ENCODE measurements around the gene UBE2N.

UBE2N gene

GRCh38 chr12:93451423-93452158 is 9.8 kb upstream of the UBE2N start:
- Mint-ChIP-seq H3K27ac (no peak overlapping the region), H3K27me3 (ENCODE audit: low read depth, poor library complexity) (peaks cover 11% of the 10 kb centered on the region), H3K4me1 (peaks cover 18% of the 10 kb centered on the region), H3K4me3 (no peak overlapping the region), H3K9me3 (peaks cover 4% of the 10 kb centered on the region), H3K36me3 (ENCODE audit: low read depth) (no peaks in the 10 kb centered on the region)
- DNase-seq: no peak
- TF ChIP-seq CTCF (IDR thresholded peaks at IDR 0.05): no peak

- Mint-ChIP-seq H3K27me3 (ENCODE audit: low read depth, poor library complexity) (peaks cover 7% of the 10 kb centered on the region), H3K4me1 (peaks cover 18% of the 10 kb centered on the region), H3K36me3 (ENCODE audit: low read depth) (no peaks in the 10 kb centered on the region), H3K4me3 (no peak overlapping the region), H3K27ac (peak overlapping the region; percentile 40), H3K9me3 (peaks cover 4% of the 10 kb centered on the region)
- no peak for TF ChIP-seq CTCF (IDR thresholded peaks at IDR 0.05)
- no peak for DNase-seq
Measured at GRCh38 chr12:93449277-93449676, 7.5 kb upstream of the UBE2N start.

GRCh38 chr12:93448796-93449195 is 7.0 kb upstream of the UBE2N start:
- H3K4me1 Mint-ChIP-seq: peaks cover 18% of the 10 kb centered on the region
- no peak overlapping the region for H3K27ac Mint-ChIP-seq
- H3K36me3 Mint-ChIP-seq (ENCODE audit: low read depth): no peaks in the 10 kb centered on the region
- peaks cover 5% of the 10 kb centered on the region for H3K27me3 Mint-ChIP-seq (ENCODE audit: low read depth, poor library complexity)
- no peak overlapping the region for H3K4me3 Mint-ChIP-seq
- no peak for TF ChIP-seq CTCF (IDR thresholded peaks at IDR 0.05)
- DNase-seq: no peak
- H3K9me3 Mint-ChIP-seq: peaks cover 4% of the 10 kb centered on the region

GRCh38 chr12:93447555-93448290 is 6.0 kb upstream of the UBE2N start:
- TF ChIP-seq CTCF (IDR thresholded peaks at IDR 0.05): no peak
- peaks cover 5% of the 10 kb centered on the region for H3K27me3 Mint-ChIP-seq (ENCODE audit: low read depth, poor library complexity)
- H3K9me3 Mint-ChIP-seq: peaks cover 4% of the 10 kb centered on the region
- no peaks in the 10 kb centered on the region for H3K36me3 Mint-ChIP-seq (ENCODE audit: low read depth)
- H3K4me1 Mint-ChIP-seq: peaks cover 27% of the 10 kb centered on the region
- no peak for DNase-seq
- no peak overlapping the region for H3K27ac Mint-ChIP-seq
- H3K4me3 Mint-ChIP-seq: no peak overlapping the region

GRCh38 chr12:93443576-93443975 is 1.8 kb upstream of the UBE2N start:
- Mint-ChIP-seq H3K27me3 (ENCODE audit: low read depth, poor library complexity) (no peaks in the 10 kb centered on the region), H3K36me3 (ENCODE audit: low read depth) (no peaks in the 10 kb centered on the region), H3K4me3 (peak overlapping the region; percentile 97), H3K27ac (no peak overlapping the region), H3K4me1 (peaks cover 44% of the 10 kb centered on the region), H3K9me3 (no peaks in the 10 kb centered on the region)
- TF ChIP-seq CTCF (IDR thresholded peaks at IDR 0.05): no peak
- no peak for DNase-seq
